GM19455 (cell line): Measurements from ENCODE around the gene DPAGT1.
"Not testable (repeated sequence)": the region's sequence is repeated elsewhere in the genome, so short reads cannot be mapped to it uniquely, and the experiment has no call there.

Experiments
- ATAC-seq: cut with Tn5 transposase; IDR thresholded peaks from one replicate; pipeline ENCODE4 v1.9.1; 2021; ENCODE audit not compliant: unreplicated experiment

The DPAGT1 gene

GRCh38 chr11:119116235-119116594 is 14.6 kb upstream of the DPAGT1 start:
- no peak for ATAC-seq

GRCh38 chr11:119115484-119116234 is 14.0 kb upstream of the DPAGT1 start:
- no peak for ATAC-seq

GRCh38 chr11:119114351-119114750 is 12.7 kb upstream of the DPAGT1 start:
- no peak for ATAC-seq

- ATAC-seq, result no peak
Observed at GRCh38 chr11:119113716-119114115, 12.1 kb upstream of the DPAGT1 start.

- no peak for ATAC-seq
Observed at GRCh38 chr11:119112314-119113020, 10.8 kb upstream of the DPAGT1 start.

GRCh38 chr11:119111361-119111925 is 9.8 kb upstream of the DPAGT1 start:
- ATAC-seq, result no peak

- no peak for ATAC-seq
Observed at GRCh38 chr11:119110439-119110838, 8.8 kb upstream of the DPAGT1 start.

GRCh38 chr11:119109843-119110242 is 8.2 kb upstream of the DPAGT1 start:
- no peak for ATAC-seq

GRCh38 chr11:119108857-119109221 is 7.2 kb upstream of the DPAGT1 start:
- ATAC-seq, result no peak

- no peak for ATAC-seq
Observed at GRCh38 chr11:119108146-119108856, 6.6 kb upstream of the DPAGT1 start.

GRCh38 chr11:119107538-119108145 is 6.0 kb upstream of the DPAGT1 start:
- peak; percentile 25 for ATAC-seq

GRCh38 chr11:119106564-119107537 is 5.2 kb upstream of the DPAGT1 start, which contains the start of gene C2CD2L:
Gene C2CD2L, plus strand, starts transcription at chr11:119107344. Its CDS starts 398 bp downstream, at chr11:119107742.
- peak; percentile 74 for ATAC-seq

- ATAC-seq, result no peak
Observed at GRCh38 chr11:119103793-119104192, 2.1 kb upstream of the DPAGT1 start.

GRCh38 chr11:119103161-119103664 is 1.6 kb upstream of the DPAGT1 start:
- ATAC-seq, result not testable (repeated sequence)

GRCh38 chr11:119100994-119101758 is 477 bp downstream of the DPAGT1 start:
- peak; percentile 23 for ATAC-seq

GRCh38 chr11:119100246-119100970 is 1.2 kb downstream of the DPAGT1 start:
- no peak for ATAC-seq

GRCh38 chr11:119099711-119100110 is 1.9 kb downstream of the DPAGT1 start:
- ATAC-seq, result no peak
